HG03378 (cell line): ENCODE results near the gene ACTG1.

Experiments
- ATAC-seq: cut with Tn5 transposase; IDR thresholded peaks from one replicate; pipeline ENCODE4 v1.9.1; 2021; ENCODE audit warnings: mild to moderate bottlenecking, moderate library complexity; ENCODE audit not compliant: unreplicated experiment

The ACTG1 gene

DNA sequence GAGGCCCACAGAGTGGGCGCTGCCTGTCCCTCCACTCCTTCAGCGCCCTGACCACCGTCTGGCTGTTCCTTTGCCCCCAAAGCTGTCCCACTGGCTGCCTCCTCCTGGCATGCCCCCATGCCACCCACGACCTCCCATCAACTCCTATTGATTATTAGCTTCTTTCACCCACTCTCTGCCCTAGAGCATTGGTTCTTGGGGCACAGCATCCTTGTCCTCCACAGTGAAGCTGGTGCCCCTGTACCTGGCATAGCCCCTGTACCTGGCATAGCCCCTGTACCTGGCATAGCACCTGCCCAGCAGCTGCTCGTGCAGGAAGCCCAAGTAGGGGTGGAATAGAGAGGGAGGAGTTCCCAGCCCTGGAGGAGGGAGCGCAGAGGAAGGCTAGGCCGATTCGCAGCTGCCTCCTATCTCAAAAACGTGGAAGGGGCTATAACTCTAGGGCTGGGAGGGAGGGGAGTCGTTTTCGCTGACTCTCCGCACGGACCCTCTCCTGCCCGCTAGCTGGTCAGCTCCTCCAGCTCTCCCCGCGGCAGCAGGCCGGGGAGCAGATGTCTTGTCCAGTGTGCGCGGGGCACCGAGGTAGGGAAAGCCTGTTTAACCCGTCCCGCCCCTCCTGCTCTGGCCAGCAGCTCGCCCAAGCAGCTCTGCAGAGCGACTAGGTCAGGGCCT, 5.7 kb upstream of the ACTG1 start:
- no peak for ATAC-seq

- ATAC-seq: no peak
Observed at GRCh38 chr17:81517339-81518112, 4.9 kb upstream of the ACTG1 start.

GRCh38 chr17:81517009-81517338, 4.4 kb upstream of the ACTG1 start:
- ATAC-seq: no peak

GRCh38 chr17:81516439-81516838, 3.8 kb upstream of the ACTG1 start:
- ATAC-seq: no peak

DNA sequence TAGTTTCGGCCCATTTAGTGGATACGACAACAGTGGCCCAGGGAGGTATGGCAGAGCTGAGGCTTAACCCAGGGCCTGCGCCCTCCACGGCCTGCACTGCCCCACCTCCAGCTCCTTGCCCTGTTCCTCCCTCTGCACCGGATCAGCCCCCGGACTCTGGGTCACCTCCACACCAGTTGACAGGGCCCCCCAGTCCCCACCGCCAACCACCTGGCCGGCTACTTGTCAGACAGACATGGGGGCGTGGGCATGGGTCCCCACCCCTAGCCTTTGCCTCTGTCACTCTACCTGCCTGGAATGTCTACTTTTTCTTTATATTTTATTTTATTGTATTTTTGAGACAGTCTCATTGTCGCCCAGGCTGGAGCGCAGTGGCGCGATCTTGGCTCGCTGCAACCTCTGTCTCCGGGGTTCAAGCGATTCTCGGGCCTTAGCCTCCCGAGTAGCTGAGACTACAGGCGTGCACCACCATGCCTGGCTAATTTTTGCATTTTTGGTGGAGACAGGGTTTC, 3.0 kb upstream of the ACTG1 start:
- ATAC-seq: no peak

DNA sequence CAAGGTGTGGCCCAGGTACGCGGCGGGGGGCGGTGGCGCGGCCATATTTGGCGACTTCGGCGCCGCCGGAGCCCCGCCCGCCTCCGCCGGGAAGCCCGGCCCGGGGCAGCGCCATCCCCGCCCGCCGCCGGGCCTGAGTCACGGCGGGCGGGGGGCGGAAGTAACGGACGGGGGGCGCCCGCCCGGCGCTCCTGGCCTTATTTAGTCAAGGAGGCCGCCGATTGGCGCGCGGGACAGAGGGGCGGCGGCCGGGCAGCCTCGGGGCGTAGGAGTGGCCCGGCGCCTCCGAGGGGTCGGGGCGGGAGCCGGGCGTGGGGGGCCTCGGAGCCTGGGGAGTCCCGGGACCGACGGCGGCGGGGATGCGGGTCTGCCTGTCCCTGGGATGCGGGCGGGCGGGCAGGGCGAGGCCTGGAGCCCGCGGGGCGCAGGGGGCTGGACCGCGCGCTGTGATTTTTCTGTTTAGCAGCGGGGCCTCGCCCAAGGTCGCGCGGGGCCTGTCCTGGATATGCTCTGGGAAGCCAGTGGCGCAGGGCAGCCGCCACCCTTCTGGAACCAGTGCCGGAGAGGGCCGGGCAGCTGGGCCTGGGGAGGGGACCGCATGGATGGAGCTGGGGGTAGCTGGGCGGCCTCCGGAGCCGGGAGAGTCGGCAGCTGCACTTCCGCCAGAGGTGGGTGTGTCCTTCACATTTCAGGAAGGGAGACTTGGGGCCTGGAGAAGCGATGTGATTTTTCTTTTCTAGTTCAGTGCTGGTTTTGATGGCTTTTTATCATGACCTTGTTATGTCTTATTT, 2.3 kb upstream of the ACTG1 start:
- ATAC-seq: no peak

DNA sequence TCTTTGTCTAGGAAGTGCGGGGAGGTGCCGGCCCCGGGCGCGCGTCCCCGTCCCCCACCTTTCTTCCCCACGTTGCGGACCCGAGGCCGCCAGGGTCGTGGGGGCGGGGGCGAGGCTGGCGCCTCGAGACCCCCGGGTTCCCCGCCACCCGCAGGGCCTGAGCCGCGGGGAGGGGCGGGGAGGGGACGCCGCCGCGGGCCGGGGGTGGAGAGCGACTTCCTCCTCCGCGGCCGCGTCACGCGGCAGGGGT, 1.8 kb upstream of the ACTG1 start:
- no peak for ATAC-seq

GRCh38 chr17:81513753-81514488, 1.3 kb upstream of the ACTG1 start:
- no peak for ATAC-seq

DNA sequence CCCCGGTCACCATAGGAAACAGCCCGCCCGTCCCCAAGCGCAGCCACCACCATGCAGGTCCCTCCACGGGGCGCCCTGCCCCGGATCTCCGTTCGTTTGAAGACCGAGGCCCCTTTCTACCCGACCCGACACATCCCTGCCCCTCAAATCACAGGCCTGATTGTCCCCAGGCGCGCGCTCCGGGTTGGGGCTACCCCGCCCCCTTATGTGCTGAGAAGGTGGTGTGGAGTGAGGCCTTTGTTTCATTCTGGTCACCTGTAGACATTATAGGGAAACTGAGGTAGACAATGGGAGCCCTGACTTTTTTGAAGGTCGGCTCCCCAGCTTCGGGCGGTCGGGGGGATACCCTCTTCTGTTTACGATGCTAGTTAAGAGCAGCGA, 763 bp upstream of the ACTG1 start:
- ATAC-seq: no peak

DNA sequence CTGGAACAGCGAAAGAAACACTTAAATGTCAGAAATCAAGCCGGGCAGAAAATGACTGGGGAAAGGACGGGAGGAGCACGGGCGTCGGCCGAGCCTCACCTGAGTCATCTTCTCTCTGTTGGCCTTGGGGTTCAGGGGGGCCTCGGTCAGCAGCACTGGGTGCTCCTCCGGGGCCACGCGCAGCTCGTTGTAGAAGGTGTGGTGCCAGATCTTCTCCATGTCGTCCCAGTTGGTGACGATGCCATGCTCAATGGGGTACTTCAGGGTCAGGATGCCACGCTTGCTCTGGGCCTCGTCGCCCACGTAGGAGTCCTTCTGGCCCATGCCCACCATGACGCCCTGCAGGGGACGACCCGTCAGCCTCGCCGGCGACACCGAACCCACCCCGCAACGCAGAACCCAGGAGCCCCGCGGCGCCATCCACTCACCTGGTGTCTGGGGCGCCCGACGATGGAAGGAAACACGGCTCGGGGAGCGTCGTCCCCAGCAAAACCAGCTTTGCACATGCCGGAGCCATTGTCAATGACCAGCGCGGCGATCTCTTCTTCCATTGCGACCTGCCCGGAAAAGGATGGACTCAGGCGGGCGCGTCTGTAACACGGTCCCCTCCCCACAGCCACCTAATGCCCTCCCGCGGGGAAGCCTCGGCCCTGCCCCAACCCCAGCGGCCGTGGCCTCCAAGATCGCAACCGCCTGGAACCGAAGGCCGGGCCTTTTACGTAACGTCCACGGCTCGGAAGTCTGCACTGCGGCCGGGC, 616 bp downstream of the ACTG1 start:
- no peak for ATAC-seq

DNA sequence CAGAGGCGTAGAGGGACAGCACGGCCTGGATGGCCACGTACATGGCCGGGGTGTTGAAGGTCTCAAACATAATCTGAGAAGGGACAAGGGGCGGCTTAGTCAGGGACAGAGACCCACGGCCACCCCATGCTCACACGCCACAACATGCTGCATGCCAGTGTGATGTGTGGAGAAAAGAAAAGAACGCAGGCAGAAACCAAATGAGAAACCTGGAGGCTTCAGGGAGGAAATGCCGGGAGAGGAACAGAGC, 1.1 kb downstream of the ACTG1 start:
- ATAC-seq: no peak

GRCh38 chr17:81510785-81511553, 1.6 kb downstream of the ACTG1 start:
- no peak for ATAC-seq

DNA sequence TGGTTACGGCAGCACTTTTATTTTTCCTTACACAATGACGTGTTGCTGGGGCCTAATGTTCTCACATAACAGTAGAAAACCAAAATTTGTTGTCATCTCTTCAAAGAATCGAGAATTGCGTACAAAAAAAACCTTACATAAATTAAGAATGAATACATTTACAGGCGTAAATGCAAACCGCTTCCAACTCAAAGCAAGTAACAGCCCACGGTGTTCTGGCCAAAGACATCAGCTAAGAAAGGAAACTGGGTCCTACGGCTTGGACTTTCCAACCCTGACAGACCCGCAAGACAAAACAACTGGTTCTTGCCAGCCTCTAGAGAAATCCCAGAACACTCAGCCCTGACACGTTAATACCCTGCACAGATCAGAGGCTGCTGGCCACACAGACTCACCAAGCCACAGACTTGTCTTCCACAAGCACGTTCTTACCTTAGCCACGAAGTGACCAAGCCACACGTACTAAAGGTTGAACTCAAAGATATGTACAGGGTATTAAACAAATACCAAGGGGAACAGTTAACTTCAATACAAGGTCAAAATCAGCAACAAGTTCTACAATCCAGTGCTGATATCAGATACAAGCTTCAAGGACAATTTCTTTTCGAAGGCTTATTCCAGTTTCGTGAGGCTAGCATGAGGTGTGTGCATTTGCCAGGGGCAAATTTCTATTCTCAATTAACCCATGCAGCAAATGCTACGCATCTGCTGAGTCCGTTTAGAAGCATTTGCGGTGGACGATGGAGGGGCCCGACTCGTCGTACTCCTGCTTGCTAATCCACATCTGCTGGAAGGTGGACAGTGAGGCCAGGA, 2.4 kb downstream of the ACTG1 start:
- ATAC-seq: no peak

GRCh38 chr17:81509207-81509971, 3.2 kb downstream of the ACTG1 start:
- ATAC-seq: no peak

DNA sequence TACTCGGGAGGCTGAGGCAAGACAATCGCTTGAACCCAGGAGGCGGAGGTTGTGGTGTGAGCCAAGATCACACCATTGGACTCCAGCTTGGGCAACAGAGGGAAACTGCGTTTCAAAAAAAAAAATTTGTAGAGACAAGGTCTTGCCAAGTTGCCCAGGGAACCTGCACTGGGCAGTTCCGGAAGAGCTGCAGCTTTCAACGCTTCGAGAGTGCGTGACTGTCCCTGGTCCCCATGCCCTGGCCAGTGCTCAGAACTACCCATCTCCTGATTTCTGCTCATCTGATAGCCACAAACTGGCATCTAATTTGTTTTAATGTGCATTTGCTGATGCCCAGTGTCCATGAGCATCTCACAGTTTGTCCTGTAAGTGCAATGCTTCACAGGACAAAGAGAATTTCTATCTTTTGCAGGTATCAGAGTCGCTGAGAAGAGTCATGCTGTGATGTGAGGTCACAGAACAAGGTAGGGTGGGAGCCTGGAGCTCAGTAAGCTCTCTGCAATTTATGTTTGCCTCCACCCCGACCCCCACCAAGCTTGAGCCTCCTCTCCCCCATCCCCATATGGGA, 3.9 kb downstream of the ACTG1 start:
- no peak for ATAC-seq

- ATAC-seq: no peak
Observed at GRCh38 chr17:81503619-81504018, 9.0 kb downstream of the ACTG1 start.

- no peak for ATAC-seq
Observed at GRCh38 chr17:81502471-81503017, 10.1 kb downstream of the ACTG1 start.

GRCh38 chr17:81500047-81500446, 12.6 kb downstream of the ACTG1 start:
- no peak for ATAC-seq
